DOHH2 (cell line): ENCODE results near the gene SCD.

Experiments
- H3F3A ChIP-seq: fragments of 200-600 bp; sonication (generic), shearing (Covaris generic); 2 replicates; pipeline ENCODE4 v1.6.0; 2016; ENCODE audit warnings: antibody characterized with exemption, mild to moderate bottlenecking; ENCODE audit not compliant: control insufficient read depth, insufficient read depth
- H3K27ac ChIP-seq: fragments of 200-600 bp; sonication (generic); 2 replicates; pipeline ENCODE4 v1.5.1; 2014; ENCODE audit warnings: low read depth, mild to moderate bottlenecking, low read length, moderate library complexity
- H3K27me3 ChIP-seq: fragments of 200-600 bp; sonication (generic); 2 replicates; pipeline ENCODE4 v1.6.1; 2014; ENCODE audit warnings: mild to moderate bottlenecking, low read length, mixed read lengths; ENCODE audit not compliant: control insufficient read depth
- H3K36me3 ChIP-seq: fragments of 200-600 bp; sonication (generic); 2 replicates; pipeline ENCODE4 v1.6.1; 2014; ENCODE audit warnings: mild to moderate bottlenecking, low read length, moderate library complexity, mixed read lengths; ENCODE audit not compliant: control insufficient read depth
- H3K4me1 ChIP-seq: fragments of 200-600 bp; sonication (generic); 2 replicates; pipeline ENCODE4 v1.6.1; 2014; ENCODE audit warnings: mild to moderate bottlenecking, low read length, mixed read lengths; ENCODE audit not compliant: control insufficient read depth
- H3K4me2 ChIP-seq: fragments of 200-600 bp; sonication (generic); 2 replicates; pipeline ENCODE4 v1.6.0; 2014; ENCODE audit warnings: mild to moderate bottlenecking, low read length, moderate library complexity
- H3K4me3 ChIP-seq: fragments of 200-600 bp; sonication (generic); 2 replicates; pipeline ENCODE4 v1.5.1; 2014; ENCODE audit warnings: mild to moderate bottlenecking, low read length, mixed read lengths
- H3K79me2 ChIP-seq: fragments of 200-600 bp; sonication (generic); 2 replicates; pipeline ENCODE4 v1.6.1; 2014; ENCODE audit warnings: mild to moderate bottlenecking, low read length, mixed read lengths; ENCODE audit not compliant: control insufficient read depth
- H3K9me2 ChIP-seq: fragments of 200-600 bp; sonication (generic); replicated peaks from 2 replicates; pipeline ENCODE4 v1.6.1; 2014; ENCODE audit warnings: mild to moderate bottlenecking, low read length, mixed read lengths; ENCODE audit not compliant: control insufficient read depth
- H3K9me3 ChIP-seq: fragments of 200-600 bp; sonication (generic); 2 replicates; pipeline ENCODE4 v1.6.1; 2014; ENCODE audit warnings: antibody characterized with exemption, low read length, mixed read lengths; ENCODE audit not compliant: control insufficient read depth, insufficient read depth
- H4K20me1 ChIP-seq: fragments of 200-600 bp; sonication (generic); 2 replicates; pipeline ENCODE4 v1.6.0; 2014; ENCODE audit warnings: low read depth, mild to moderate bottlenecking, antibody characterized with exemption, low read length, moderate library complexity; ENCODE audit not compliant: control insufficient read depth, insufficient read depth
- CTCF ChIP-seq: fragments of 200-600 bp; sonication (generic); IDR thresholded peaks from one replicate; pipeline ENCODE4 v1.5.1; 2014; ENCODE audit warnings: antibody characterized with exemption, mild to moderate bottlenecking, low read depth, low read length; ENCODE audit not compliant: poor library complexity, severe bottlenecking
- EZH2phosphoT487 ChIP-seq: fragments of 200-600 bp; sonication (generic); IDR thresholded peaks from 2 replicates; pipeline ENCODE4 v1.6.1; 2017; ENCODE audit warnings: borderline replicate concordance, mild to moderate bottlenecking, antibody characterized with exemption, low read length, moderate library complexity, mixed read lengths

Gene SCD

GRCh38 chr10:100349087-100349486 is 2.1 kb downstream of the SCD start:
- TF ChIP-seq CTCF (no peak), EZH2phosphoT487 (no peak)
- H3K4me2 ChIP-seq = peak overlapping the region; percentile 75
- H3K4me1 ChIP-seq = peaks cover 65% of the 10 kb centered on the region
- peak overlapping the region; percentile 90 for H3K4me3 ChIP-seq
- no peaks in the 10 kb centered on the region for H3K9me3 ChIP-seq
- H3F3A ChIP-seq = peaks cover 13% of the 10 kb centered on the region
- H3K79me2 ChIP-seq = peaks cover 84% of the 10 kb centered on the region
- H3K36me3 ChIP-seq = peaks cover 71% of the 10 kb centered on the region
- no peaks in the 10 kb centered on the region for H3K9me2 ChIP-seq
- no peaks in the 10 kb centered on the region for H3K27me3 ChIP-seq
- H3K27ac ChIP-seq = peak overlapping the region; percentile 82; the same call in 1 of the 2 replicates
- H4K20me1 ChIP-seq = peaks cover 55% of the 10 kb centered on the region

- Histone ChIP-seq H4K20me1 (peaks cover 60% of the 10 kb centered on the region), H3K4me1 (peaks cover 60% of the 10 kb centered on the region), H3K36me3 (peaks cover 77% of the 10 kb centered on the region), H3K4me2 (peak overlapping the region; percentile 75), H3F3A (peaks cover 7% of the 10 kb centered on the region), H3K79me2 (peaks cover 90% of the 10 kb centered on the region), H3K27ac (peak overlapping the region; percentile 82; the same call in 1 of the 2 replicates), H3K4me3 (peak overlapping the region; percentile 90), H3K27me3 (no peaks in the 10 kb centered on the region), H3K9me3 (no peaks in the 10 kb centered on the region), H3K9me2 (no peaks in the 10 kb centered on the region)
- TF ChIP-seq EZH2phosphoT487 (no peak), CTCF (no peak)
Observed at GRCh38 chr10:100349672-100350071, 2.6 kb downstream of the SCD start.

- H3K9me3 ChIP-seq = no peaks in the 10 kb centered on the region
- no peaks in the 10 kb centered on the region for H3K9me2 ChIP-seq
- no peak for TF ChIP-seq EZH2phosphoT487
- no peaks in the 10 kb centered on the region for H3K27me3 ChIP-seq
- peaks cover 14% of the 10 kb centered on the region; the same call in 1 of the 2 replicates for H3F3A ChIP-seq
- H3K79me2 ChIP-seq = peaks cover 97% of the 10 kb centered on the region
- H4K20me1 ChIP-seq = peaks cover 73% of the 10 kb centered on the region
- H3K4me3 ChIP-seq = peak overlapping the region; percentile 90
- H3K4me2 ChIP-seq = peak overlapping the region; percentile 75
- peak overlapping the region; percentile 17; the same call in 1 of the 2 replicates for H3K27ac ChIP-seq
- peaks cover 90% of the 10 kb centered on the region for H3K36me3 ChIP-seq
- peaks cover 56% of the 10 kb centered on the region for H3K4me1 ChIP-seq
Observed at GRCh38 chr10:100350914-100351485, 4.0 kb downstream of the SCD start.

- peaks cover 30% of the 10 kb centered on the region for H3F3A ChIP-seq
- H3K36me3 ChIP-seq = peaks cover 94% of the 10 kb centered on the region
- TF ChIP-seq EZH2phosphoT487 = no peak
- no peak for TF ChIP-seq CTCF
- no peak overlapping the region for H3K27ac ChIP-seq
- H3K27me3 ChIP-seq = no peaks in the 10 kb centered on the region
- H3K4me3 ChIP-seq = no peak overlapping the region
- H4K20me1 ChIP-seq = peaks cover 65% of the 10 kb centered on the region
- peak overlapping the region; percentile 5; the same call in 1 of the 2 replicates for H3K4me2 ChIP-seq
- H3K9me3 ChIP-seq = no peaks in the 10 kb centered on the region
- H3K79me2 ChIP-seq = peaks cover 89% of the 10 kb centered on the region
- H3K4me1 ChIP-seq = peaks cover 48% of the 10 kb centered on the region
- H3K9me2 ChIP-seq = no peaks in the 10 kb centered on the region
Observed at GRCh38 chr10:100353770-100354485, 6.9 kb downstream of the SCD start.
